Neuronal stem cell (in vitro differentiated cells): ENCODE results near the gene ERI3.

Experiments
- DNase-seq: peaks from one replicate; pipeline ENCODE4 v3.0.0-alpha.2; 2013; ENCODE audit warnings: low spot score
- H2AFZ ChIP-seq: one replicate; pipeline ENCODE4 v1.6.1; 2013; ENCODE audit warnings: mild to moderate bottlenecking, low read length, inconsistent platforms
- H2AK5ac ChIP-seq: 2 replicates; pipeline ENCODE4 v1.6.1; 2013; ENCODE audit warnings: low read depth, mild to moderate bottlenecking, inconsistent platforms, low read length, moderate library complexity, mixed read lengths
- H2BK120ac ChIP-seq: 2 replicates; pipeline ENCODE4 v1.6.1; 2013; ENCODE audit warnings: low read depth, mild to moderate bottlenecking, inconsistent platforms, low read length, moderate library complexity, mixed read lengths
- H2BK12ac ChIP-seq: one replicate; pipeline ENCODE4 v1.6.1; 2013; ENCODE audit warnings: low read length, inconsistent platforms
- H2BK15ac ChIP-seq: 2 replicates; pipeline ENCODE4 v1.6.1; 2013; ENCODE audit warnings: mild to moderate bottlenecking, low read length, inconsistent platforms, mixed read lengths
- H2BK5ac ChIP-seq: one replicate; pipeline ENCODE4 v1.6.1; 2013; ENCODE audit warnings: inconsistent platforms, mild to moderate bottlenecking, low read length, moderate library complexity
- H3K14ac ChIP-seq: one replicate; pipeline ENCODE4 v1.6.1; 2013; ENCODE audit warnings: low read length, inconsistent platforms
- H3K18ac ChIP-seq: 2 replicates; pipeline ENCODE4 v1.6.1; 2013; ENCODE audit warnings: low read length, inconsistent platforms
- H3K23ac ChIP-seq: 2 replicates; pipeline ENCODE4 v1.6.1; 2013; ENCODE audit warnings: low read depth, mild to moderate bottlenecking, mixed read lengths, low read length, inconsistent platforms; ENCODE audit not compliant: poor library complexity
- H3K27ac ChIP-seq: replicated peaks from 3 replicates; pipeline ENCODE4 v1.5.1; 2013; ENCODE audit warnings: low read length, inconsistent platforms
- H3K27me3 ChIP-seq, 3 experiments: 2 replicates each; pipeline ENCODE4 v1.6.1; 2013; ENCODE audit warnings: low read length in 3 of 3, mild to moderate bottlenecking in 2 of 3, inconsistent platforms in 1 of 3, low read depth in 1 of 3, mixed read lengths in 1 of 3, moderate library complexity in 1 of 3; ENCODE audit not compliant: control insufficient read depth in 3 of 3, insufficient read depth in 3 of 3
- H3K36me3 ChIP-seq, 2 donors: replicated peaks in 1 of 2; 2 replicates each; pipeline ENCODE4 v1.6.1; 2013; ENCODE audit warnings: low read length in 2 of 2; ENCODE audit not compliant: control insufficient read depth in 2 of 2, insufficient read depth in 2 of 2
- H3K4ac ChIP-seq: 2 replicates; pipeline ENCODE4 v1.6.1; 2013; ENCODE audit warnings: inconsistent platforms, mild to moderate bottlenecking, low read length, moderate library complexity
- H3K4me1 ChIP-seq, 2 donors: 1 replicate in 1 of 2; 2 replicates in 1 of 2; pipeline ENCODE4 v1.6.1; 2013; ENCODE audit warnings: low read length in 2 of 2, low read depth in 1 of 2; ENCODE audit not compliant: control insufficient read depth in 2 of 2, insufficient read depth in 1 of 2
- H3K4me2 ChIP-seq: one replicate; pipeline ENCODE4 v1.6.1; 2013; ENCODE audit warnings: mild to moderate bottlenecking, low read length, inconsistent platforms; ENCODE audit not compliant: insufficient read depth, poor library complexity, severe bottlenecking
- H3K4me3 ChIP-seq, 2 donors: 2 replicates each; pipeline ENCODE4 v1.5.1; 2013; ENCODE audit warnings: low read length in 2 of 2, mild to moderate bottlenecking in 2 of 2, inconsistent platforms in 1 of 2, moderate library complexity in 1 of 2
- H3K79me1 ChIP-seq: one replicate; pipeline ENCODE4 v1.6.1; 2013; ENCODE audit warnings: low read depth, mild to moderate bottlenecking, inconsistent platforms, low read length, moderate library complexity
- H3K9ac ChIP-seq: one replicate; pipeline ENCODE4 v1.6.1; 2013; ENCODE audit warnings: mild to moderate bottlenecking, low read depth, low read length, inconsistent platforms; ENCODE audit not compliant: poor library complexity
- H3K9me3 ChIP-seq, 2 donors: replicated peaks in 1 of 2; 2 replicates each; pipeline versions ENCODE3 to v1.6.1; 2013; ENCODE audit warnings: low read length in 2 of 2, mild to moderate bottlenecking in 2 of 2, inconsistent platforms in 1 of 2, low read depth in 1 of 2, mixed read lengths in 1 of 2, moderate library complexity in 1 of 2; ENCODE audit not compliant: control insufficient read depth in 2 of 2, insufficient read depth in 1 of 2
- H4K8ac ChIP-seq: one replicate; pipeline ENCODE4 v1.6.1; 2013; ENCODE audit warnings: low read depth, mild to moderate bottlenecking, inconsistent platforms, low read length, moderate library complexity
- H4K91ac ChIP-seq: one replicate; pipeline ENCODE4 v1.6.1; 2013; ENCODE audit warnings: low read length, low read depth, mild to moderate bottlenecking, inconsistent platforms; ENCODE audit not compliant: poor library complexity
- WGBS, 2 donors: extraction: QIAGEN DNeasy Blood & Tissue Kit; methylation state at CpG; one replicate each; pipeline ENCODE4 v1.1.7; 2013; ENCODE audit warnings: missing lambda C conversion rate in 2 of 2, mixed read lengths in 1 of 2; ENCODE audit not compliant: insufficient read length in 2 of 2, insufficient replicate concordance in 1 of 2; ENCODE audit errors: extremely low coverage in 2 of 2; 5-methylcytosine and 5-hydroxymethylcytosine counted together

ERI3 gene

DNA sequence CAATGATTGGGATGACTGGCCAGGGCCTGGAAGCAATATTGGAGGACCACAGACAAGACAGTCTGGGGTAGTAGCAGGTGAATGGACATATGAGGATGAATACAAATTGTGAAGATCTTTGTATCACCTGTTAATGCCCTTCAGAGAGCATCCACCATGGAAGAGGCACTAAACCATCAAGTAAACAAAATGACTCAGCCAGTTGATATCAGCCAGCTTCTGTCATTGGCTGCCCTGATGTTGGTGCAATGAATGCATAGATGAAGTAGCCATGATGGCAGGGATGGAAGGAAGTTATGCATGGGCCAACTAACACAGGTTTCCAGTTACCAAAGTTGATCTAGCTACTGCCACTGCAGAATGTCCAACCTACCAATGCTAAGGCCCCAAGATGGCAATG, 16.1 kb upstream of the ERI3 start:
- Histone ChIP-seq H2BK15ac (no peak overlapping the region), H2BK120ac (no peak overlapping the region), H3K18ac (no peak overlapping the region), H3K9me3 (no peaks in the 10 kb centered on the region), H3K14ac (no peak overlapping the region), H3K4ac (no peak overlapping the region), H2BK5ac (no peak overlapping the region), H3K4me2 (no peak overlapping the region), H3K79me1 (no peaks in the 10 kb centered on the region), H3K27ac (no peak overlapping the region), H2AFZ (no peak overlapping the region), H3K23ac (no peak overlapping the region), H3K36me3 (no peaks in the 10 kb centered on the region), H3K4me1 (peaks cover 7 to 12% of the 10 kb centered on the region in 2 donors), H3K4me3 (no peak overlapping the region), H4K91ac (no peak overlapping the region), H3K9ac (no peak overlapping the region), H3K27me3 (peaks cover 0 to 43% (median 0%) of the 10 kb centered on the region in 3 experiments), H2BK12ac (no peak overlapping the region), H2AK5ac (no peak overlapping the region), H4K8ac (no peak overlapping the region)
- DNase-seq, result no peak

DNA sequence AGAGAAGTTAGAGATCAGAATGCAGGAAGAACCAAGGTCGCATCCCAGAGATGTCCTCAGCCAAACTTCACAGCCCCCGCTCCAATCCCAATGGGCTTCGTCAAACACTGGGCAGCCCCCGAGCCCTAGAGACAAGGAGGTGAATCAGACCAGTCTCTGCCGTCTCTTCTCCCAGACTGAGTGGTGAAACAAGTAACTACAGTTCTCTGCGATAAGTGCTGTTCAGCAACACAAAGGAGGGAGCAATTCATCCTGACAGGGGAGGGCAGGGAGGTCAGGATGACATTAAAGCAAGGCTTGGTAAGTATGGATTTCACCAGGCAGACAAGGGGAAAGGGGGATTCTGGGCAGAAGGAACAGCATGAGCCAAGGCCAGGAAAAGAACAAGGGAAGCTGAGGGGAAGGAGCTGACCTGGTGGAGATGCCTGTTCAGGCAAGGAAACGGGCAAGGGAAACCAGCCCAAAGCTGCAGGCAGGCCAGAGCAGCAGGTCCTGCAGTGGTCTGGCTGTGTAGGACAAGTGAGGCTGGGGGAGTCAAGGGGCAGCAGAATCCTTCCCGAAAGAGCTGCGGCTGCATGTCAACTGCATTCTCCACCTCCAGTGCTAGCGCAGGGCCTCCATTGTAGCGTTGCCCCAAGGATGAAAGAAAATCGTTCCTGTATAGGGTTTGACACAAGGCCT, 13.6 kb upstream of the ERI3 start:
- no peak overlapping the region for H3K14ac ChIP-seq
- no peak overlapping the region for H3K23ac ChIP-seq
- no CpG with 5 or more reads among the region's 12 CpGs for WGBS, 2 donors
- no peak overlapping the region for H2BK12ac ChIP-seq
- H3K79me1 ChIP-seq, result no peaks in the 10 kb centered on the region
- H3K4ac ChIP-seq, result no peak overlapping the region
- peaks cover 7 to 12% of the 10 kb centered on the region in 2 donors for H3K4me1 ChIP-seq
- H2BK5ac ChIP-seq, result no peak overlapping the region
- H2AFZ ChIP-seq, result no peak overlapping the region
- H3K9me3 ChIP-seq, result no peaks in the 10 kb centered on the region
- peaks cover 0 to 69% (median 0%) of the 10 kb centered on the region in 3 experiments for H3K27me3 ChIP-seq
- H2BK120ac ChIP-seq, result no peak overlapping the region
- no peak overlapping the region for H2BK15ac ChIP-seq
- no peaks in the 10 kb centered on the region for H3K36me3 ChIP-seq
- no peak for DNase-seq
- H3K18ac ChIP-seq, result peak overlapping the region; percentile 1
- H3K4me3 ChIP-seq, result no peak overlapping the region
- no peak overlapping the region for H4K91ac ChIP-seq
- no peak overlapping the region for H2AK5ac ChIP-seq
- H3K27ac ChIP-seq, result no peak overlapping the region
- H3K4me2 ChIP-seq, result no peak overlapping the region
- H4K8ac ChIP-seq, result no peak overlapping the region
- no peak overlapping the region for H3K9ac ChIP-seq

DNA sequence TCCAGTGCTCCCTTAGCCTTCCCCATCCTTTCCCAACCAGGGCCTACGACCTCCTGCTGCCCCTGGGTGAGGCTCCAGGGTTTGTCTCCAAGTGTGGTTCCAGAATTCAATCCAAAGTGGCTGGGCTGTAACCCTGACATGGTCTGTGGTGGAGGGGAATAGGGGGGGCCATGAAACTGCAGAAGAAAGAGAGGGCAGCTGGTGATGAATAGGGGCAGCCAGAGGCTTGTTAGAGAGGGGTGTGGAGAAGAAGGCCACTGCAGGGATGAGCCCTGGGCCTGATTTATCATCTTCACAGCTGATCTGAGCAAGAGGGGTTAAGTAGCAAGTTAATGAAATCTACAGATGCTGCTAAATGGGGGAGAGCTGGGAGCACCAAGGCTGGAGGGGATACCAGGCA, 12.9 kb upstream of the ERI3 start:
- Histone ChIP-seq H3K14ac (no peak overlapping the region), H3K27me3 (peaks cover 0 to 75% (median 0%) of the 10 kb centered on the region in 3 experiments), H2BK5ac (no peak overlapping the region), H3K4ac (no peak overlapping the region), H2AK5ac (no peak overlapping the region), H3K18ac (no peak overlapping the region), H3K36me3 (no peaks in the 10 kb centered on the region), H2AFZ (no peak overlapping the region), H3K79me1 (no peaks in the 10 kb centered on the region), H3K4me2 (no peak overlapping the region), H2BK15ac (no peak overlapping the region), H3K9me3 (no peaks in the 10 kb centered on the region), H4K8ac (no peak overlapping the region), H3K27ac (no peak overlapping the region), H3K9ac (no peak overlapping the region), H2BK12ac (no peak overlapping the region), H4K91ac (no peak overlapping the region), H3K23ac (no peak overlapping the region), H2BK120ac (no peak overlapping the region), H3K4me3 (no peak overlapping the region), H3K4me1 (peaks cover 7 to 12% of the 10 kb centered on the region in 2 donors)
- WGBS, 2 donors, result no CpG with 5 or more reads among the region's 1 CpG
- DNase-seq, result no peak

DNA sequence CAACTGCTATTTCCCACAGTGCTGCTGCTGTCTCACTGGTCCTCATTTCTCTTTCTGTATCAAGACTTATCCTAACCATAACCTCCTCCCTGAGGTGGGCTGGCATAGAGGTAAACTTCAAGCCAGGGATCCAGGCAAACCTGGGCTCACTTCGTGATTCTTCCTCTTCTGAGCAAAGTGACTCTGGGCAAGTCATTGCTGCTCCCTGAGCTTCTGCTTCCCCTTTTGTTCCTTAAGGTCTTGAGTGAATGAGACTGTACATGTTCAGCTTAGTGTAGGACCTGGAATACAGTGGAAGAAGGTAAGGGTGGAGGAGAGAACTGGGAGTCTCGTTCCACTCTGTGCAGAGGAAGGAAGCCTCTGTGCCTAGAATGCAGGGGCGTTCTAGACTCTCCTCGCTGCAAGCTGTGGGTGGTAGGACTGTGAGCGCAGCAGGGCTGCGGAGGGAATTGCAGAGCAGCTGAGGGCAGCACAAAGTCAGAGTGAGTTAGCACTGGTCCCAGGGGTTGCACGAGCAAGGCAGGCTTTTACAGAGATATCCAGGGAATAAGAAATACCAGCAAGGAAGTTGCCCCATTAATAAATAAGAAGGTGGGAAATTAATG, 11.4 kb upstream of the ERI3 start:
- no peak for DNase-seq
- H3K14ac ChIP-seq, result no peak overlapping the region
- no peak overlapping the region for H3K4me3 ChIP-seq
- no CpG with 5 or more reads among the region's 7 CpGs for WGBS, 2 donors
- no peak overlapping the region for H3K9ac ChIP-seq
- no peaks in the 10 kb centered on the region for H3K9me3 ChIP-seq
- no peak overlapping the region for H3K18ac ChIP-seq
- H3K27ac ChIP-seq, result no peak overlapping the region
- peaks cover 0 to 76% (median 0%) of the 10 kb centered on the region in 3 experiments for H3K27me3 ChIP-seq
- H2AK5ac ChIP-seq, result no peak overlapping the region
- H2BK15ac ChIP-seq, result no peak overlapping the region
- H3K79me1 ChIP-seq, result no peaks in the 10 kb centered on the region
- H3K4ac ChIP-seq, result no peak overlapping the region
- H4K8ac ChIP-seq, result no peak overlapping the region
- H3K23ac ChIP-seq, result no peak overlapping the region
- no peak overlapping the region for H2BK5ac ChIP-seq
- no peak overlapping the region for H2BK12ac ChIP-seq
- no peak overlapping the region for H2BK120ac ChIP-seq
- H3K36me3 ChIP-seq, result no peaks in the 10 kb centered on the region
- H3K4me1 ChIP-seq, result peaks cover 7 to 12% of the 10 kb centered on the region in 2 donors
- no peak overlapping the region for H4K91ac ChIP-seq
- no peak overlapping the region for H2AFZ ChIP-seq
- no peak overlapping the region for H3K4me2 ChIP-seq
